Measurements from ENCODE around the gene MRPL40. TPM values are rescaled to one million over a fixed set of nuclear protein-coding genes. Genes with fewer than 3 reads are reported as not detected.

MRPL40 gene
- total and polyA plus RNA-seq, 2 donors (not counting 1 experiment from before 2014, with no cell fraction given): 12.5 to 21.9 TPM

DNA sequence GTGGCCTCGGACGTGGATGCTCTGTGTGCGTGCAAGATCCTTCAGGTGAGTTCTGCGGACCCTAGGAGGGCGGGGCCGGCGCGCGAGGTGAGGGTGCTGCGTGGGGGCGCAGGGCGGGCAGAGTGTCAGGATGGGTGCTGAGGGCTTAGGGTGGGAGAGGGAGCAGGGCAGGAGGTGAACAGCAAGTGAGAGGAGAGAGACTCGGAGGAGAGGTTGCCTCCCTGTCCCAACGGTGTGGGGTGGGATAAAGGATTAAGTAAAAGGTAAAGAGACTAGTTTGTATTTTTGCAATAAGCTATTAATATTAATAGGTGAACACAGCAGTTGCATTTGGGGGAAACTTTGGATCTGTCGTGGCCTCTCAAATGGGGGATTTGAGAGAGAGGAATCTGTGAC lies 47.8 kb downstream of the MRPL40 start:
- H3K4me2 ChIP-seq (replicated peaks; ENCODE audit: low read depth, low read length, poor library complexity, severe bottlenecking): peak overlapping the region; percentile 92
- no peaks in the 10 kb centered on the region for H3K27me3 ChIP-seq (replicated peaks in 1 of 4; ENCODE audit: control extremely low read depth in 1 of 4, control insufficient read depth in 3 of 4, insufficient read depth in 4 of 4, low read length in 3 of 4)
- ATAC-seq (ENCODE audit: low read depth) (no peak), DNase-seq (no peak)
- no peaks in the 10 kb centered on the region for H3K9me3 Mint-ChIP-seq (ENCODE audit: insufficient read depth)
- ChIA-PET CTCF (interaction anchor here (1.0 to 5.5 kb wide), 5 partner anchors 14 to 336 kb away, joined by 3 to 29 read pairs (median 4); partner anchors contain the start of gene ESS2), POLR2A (interaction anchor here (1.0 to 2.2 kb wide), 5 partner anchors 48 to 358 kb away, joined by 3 to 18 read pairs (median 8); partner anchors contain the start of genes CLTCL1, DGCR2, ESS2 and HIRA)
- no peak for TF ChIP-seq EZH2 (IDR thresholded peaks at IDR 0.05; ENCODE audit: borderline replicate concordance, insufficient read depth, low read depth, low read length, poor library complexity, severe bottlenecking)
- TF ChIP-seq, protein P1, sequence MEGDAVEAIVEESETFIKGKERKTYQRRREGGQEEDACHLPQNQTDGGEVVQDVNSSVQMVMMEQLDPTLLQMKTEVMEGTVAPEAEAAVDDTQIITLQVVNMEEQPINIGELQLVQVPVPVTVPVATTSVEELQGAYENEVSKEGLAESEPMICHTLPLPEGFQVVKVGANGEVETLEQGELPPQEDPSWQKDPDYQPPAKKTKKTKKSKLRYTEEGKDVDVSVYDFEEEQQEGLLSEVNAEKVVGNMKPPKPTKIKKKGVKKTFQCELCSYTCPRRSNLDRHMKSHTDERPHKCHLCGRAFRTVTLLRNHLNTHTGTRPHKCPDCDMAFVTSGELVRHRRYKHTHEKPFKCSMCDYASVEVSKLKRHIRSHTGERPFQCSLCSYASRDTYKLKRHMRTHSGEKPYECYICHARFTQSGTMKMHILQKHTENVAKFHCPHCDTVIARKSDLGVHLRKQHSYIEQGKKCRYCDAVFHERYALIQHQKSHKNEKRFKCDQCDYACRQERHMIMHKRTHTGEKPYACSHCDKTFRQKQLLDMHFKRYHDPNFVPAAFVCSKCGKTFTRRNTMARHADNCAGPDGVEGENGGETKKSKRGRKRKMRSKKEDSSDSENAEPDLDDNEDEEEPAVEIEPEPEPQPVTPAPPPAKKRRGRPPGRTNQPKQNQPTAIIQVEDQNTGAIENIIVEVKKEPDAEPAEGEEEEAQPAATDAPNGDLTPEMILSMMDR (IDR thresholded peaks at IDR 0.05): no peak
- no peaks in the 10 kb centered on the region for H3K27me3 Mint-ChIP-seq
- H3K4me1 ChIP-seq (ENCODE audit: control insufficient read depth in 2 of 2, insufficient read depth in 2 of 2, low read length in 2 of 2): peaks cover 16 to 20% of the 10 kb centered on the region in 2 donors
- 1% methylated on average over 15 of the region's 15 CpGs for WGBS (ENCODE audit: insufficient coverage)
- intact Hi-C loops (cut with micrococcal nuclease): no loop called here
- H3K79me2 ChIP-seq (ENCODE audit: control insufficient read depth, insufficient read depth, low read length): peaks cover 37% of the 10 kb centered on the region
- H3K4me3 ChIP-seq (ENCODE audit: control extremely low read depth in 1 of 5, extremely low read depth in 1 of 5, insufficient read depth in 1 of 5, low read depth in 2 of 5, low read length in 4 of 5): peak overlapping the region in 4 of 5 experiments; percentile 66 to 83 (median 80)
- peaks cover 23% of the 10 kb centered on the region for H3K4me1 Mint-ChIP-seq
- H3K9me3 ChIP-seq (ENCODE audit: control extremely low read depth in 1 of 3, control insufficient read depth in 2 of 3, insufficient read depth in 1 of 3, low read length in 2 of 3): no peaks in the 10 kb centered on the region
- H3K27ac ChIP-seq (ENCODE audit: low read length in 2 of 2): no peak overlapping the region
- peaks cover 1% of the 10 kb centered on the region in 2 experiments for H3K36me3 ChIP-seq (replicated peaks in 1 of 2; ENCODE audit: control extremely low read depth in 1 of 2, control insufficient read depth in 1 of 2, extremely low read depth in 1 of 2, insufficient read depth in 2 of 2, low read length in 1 of 2)
- no peak overlapping the region for H3K27ac Mint-ChIP-seq
- H2AFZ ChIP-seq (ENCODE audit: insufficient read depth, low read depth, low read length, poor library complexity, severe bottlenecking): peak overlapping the region; percentile 92
- peaks cover 13% of the 10 kb centered on the region for H4K20me1 ChIP-seq (ENCODE audit: control insufficient read depth, insufficient read depth, low read length, poor library complexity, severe bottlenecking)
- H3K9ac ChIP-seq (ENCODE audit: low read length): peak overlapping the region; percentile 98
- peak overlapping the region; percentile 98 for H3K4me3 Mint-ChIP-seq

DNA sequence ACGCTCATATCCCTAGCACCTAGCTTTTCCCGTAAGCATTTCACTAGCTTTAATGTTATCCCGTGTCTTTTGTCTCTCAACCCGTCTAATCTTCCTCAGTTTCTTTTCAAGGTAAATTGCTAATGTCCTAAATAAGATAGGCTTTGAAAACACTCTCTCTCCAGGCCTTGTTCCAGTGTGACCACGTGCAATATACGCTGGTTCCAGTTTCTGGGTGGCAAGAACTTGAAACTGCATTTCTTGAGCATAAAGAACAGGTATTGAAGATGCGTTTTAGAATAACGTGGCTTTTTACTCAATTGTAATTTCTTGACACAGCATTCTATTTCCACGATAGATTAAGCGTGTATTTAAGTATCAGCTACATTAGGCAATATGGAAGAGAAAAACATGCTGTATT lies 48.4 kb downstream of the MRPL40 start:
- WGBS (ENCODE audit: insufficient coverage): no CpG with 5 or more reads among the region's 10 CpGs
- Histone ChIP-seq H3K36me3 (replicated peaks in 1 of 2; ENCODE audit: control extremely low read depth in 1 of 2, control insufficient read depth in 1 of 2, extremely low read depth in 1 of 2, insufficient read depth in 2 of 2, low read length in 1 of 2) (peaks cover 0 to 1% of the 10 kb centered on the region in 2 experiments), H3K9me3 (ENCODE audit: control extremely low read depth in 1 of 3, control insufficient read depth in 2 of 3, insufficient read depth in 1 of 3, low read length in 2 of 3) (no peaks in the 10 kb centered on the region), H3K27me3 (replicated peaks in 1 of 4; ENCODE audit: control extremely low read depth in 1 of 4, control insufficient read depth in 3 of 4, insufficient read depth in 4 of 4, low read length in 3 of 4) (no peaks in the 10 kb centered on the region), H3K9ac (ENCODE audit: low read length) (no peak overlapping the region), H3K4me1 (ENCODE audit: control insufficient read depth in 2 of 2, insufficient read depth in 2 of 2, low read length in 2 of 2) (peaks cover 16 to 20% of the 10 kb centered on the region in 2 donors), H3K4me3 (ENCODE audit: control extremely low read depth in 1 of 5, extremely low read depth in 1 of 5, insufficient read depth in 1 of 5, low read depth in 2 of 5, low read length in 4 of 5) (no peak overlapping the region), H3K4me2 (replicated peaks; ENCODE audit: low read depth, low read length, poor library complexity, severe bottlenecking) (no peak overlapping the region), H3K79me2 (ENCODE audit: control insufficient read depth, insufficient read depth, low read length) (peaks cover 30% of the 10 kb centered on the region), H3K27ac (ENCODE audit: low read length in 2 of 2) (no peak overlapping the region), H4K20me1 (ENCODE audit: control insufficient read depth, insufficient read depth, low read length, poor library complexity, severe bottlenecking) (peaks cover 7% of the 10 kb centered on the region), H2AFZ (ENCODE audit: insufficient read depth, low read depth, low read length, poor library complexity, severe bottlenecking) (no peak overlapping the region)
- intact Hi-C loops (cut with micrococcal nuclease): no loop called here
- Mint-ChIP-seq H3K27ac (no peak overlapping the region), H3K9me3 (ENCODE audit: insufficient read depth) (no peaks in the 10 kb centered on the region), H3K4me3 (peak overlapping the region; percentile 98), H3K4me1 (peaks cover 23% of the 10 kb centered on the region), H3K27me3 (no peaks in the 10 kb centered on the region)
- no peak for DNase-seq
- TF ChIP-seq, protein P1 (IDR thresholded peaks at IDR 0.05): no peak
- TF ChIP-seq EZH2 (IDR thresholded peaks at IDR 0.05; ENCODE audit: borderline replicate concordance, insufficient read depth, low read depth, low read length, poor library complexity, severe bottlenecking): no peak
- ChIA-PET CTCF (interaction anchor here (1.2 to 5.5 kb wide), 2 partner anchors 14 to 150 kb away, joined by 3 to 29 read pairs; no protein-coding TSS in a partner anchor), POLR2A (no interaction called here)
- no peak for ATAC-seq (ENCODE audit: low read depth)
